ENCODE data around the gene TRIM44.

TRIM44 gene

GRCh38 chr11:35814081-35814695, 151.6 kb downstream of the TRIM44 start:
- TF ChIP-seq EZH2 (IDR thresholded peaks at IDR 0.05; ENCODE audit: borderline replicate concordance, low read length): no peak
- TF ChIP-seq CTCF (IDR thresholded peaks at IDR 0.05; ENCODE audit: low read length): no peak

DNA sequence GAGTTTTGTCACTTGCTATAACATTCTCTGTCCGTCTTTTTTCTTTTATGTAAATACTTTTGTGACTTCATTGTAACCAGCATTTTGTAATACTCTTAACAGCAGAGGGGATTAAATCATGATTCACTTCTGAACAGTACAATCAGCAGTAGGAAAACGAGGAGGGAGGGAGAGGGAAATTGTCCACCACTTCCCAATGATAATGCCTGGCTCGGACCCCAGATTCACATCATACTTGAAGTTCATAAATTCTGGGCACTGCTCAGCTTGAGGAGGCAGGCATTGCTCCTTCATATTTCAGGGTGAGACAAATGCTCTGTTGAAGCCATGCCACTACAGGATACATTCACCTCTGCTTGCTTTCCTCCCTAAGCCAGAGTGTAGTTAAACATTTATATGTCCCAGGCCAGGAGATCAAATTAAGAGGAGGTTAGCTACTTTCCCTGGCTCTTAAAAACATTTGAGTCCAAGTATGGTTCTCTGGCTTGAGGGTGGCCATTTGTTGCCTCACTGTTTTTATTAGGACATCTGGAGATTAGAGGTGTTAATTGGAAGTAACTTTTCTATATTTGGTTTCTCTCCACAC, 152.2 kb downstream of the TRIM44 start:
- H3K4me3 ChIP-seq (ENCODE audit: low read depth, low read length, poor library complexity, severe bottlenecking): no peak overlapping the region
- no peak for TF ChIP-seq EZH2 (IDR thresholded peaks at IDR 0.05; ENCODE audit: borderline replicate concordance, low read length)
- no peak overlapping the region for H2AFZ ChIP-seq (ENCODE audit: low read length)
- H3K36me3 ChIP-seq (ENCODE audit: insufficient read depth, low read length): no peaks in the 10 kb centered on the region
- no peaks in the 10 kb centered on the region for H3K9me3 ChIP-seq (ENCODE audit: low read length)
- H3K4me2 ChIP-seq (ENCODE audit: low read length): no peak overlapping the region
- no peaks in the 10 kb centered on the region for H3F3A ChIP-seq (ENCODE audit: insufficient read depth, low read length)
- H3K9ac ChIP-seq (ENCODE audit: low read length): no peak overlapping the region
- no peaks in the 10 kb centered on the region for H3K27me3 ChIP-seq (ENCODE audit: insufficient read depth, low read length)
- H4K20me1 ChIP-seq (ENCODE audit: insufficient read depth, low read length): no peaks in the 10 kb centered on the region
- H3K79me2 ChIP-seq (ENCODE audit: insufficient read depth, low read length): no peaks in the 10 kb centered on the region
- H3K9me2 ChIP-seq (ENCODE audit: low read depth, low read length): no peaks in the 10 kb centered on the region
- H3K27ac ChIP-seq (ENCODE audit: low read depth, low read length, poor library complexity, severe bottlenecking): no peak overlapping the region
- no peaks in the 10 kb centered on the region for H3K4me1 ChIP-seq (ENCODE audit: insufficient read depth, low read length, severe bottlenecking)

More at GRCh38 chr11:35814081-35814695, 151.6 kb downstream of the TRIM44 start:
- Histone ChIP-seq H3K27ac (ENCODE audit: low read depth, low read length, poor library complexity, severe bottlenecking) (no peak overlapping the region), H3F3A (ENCODE audit: insufficient read depth, low read length) (no peaks in the 10 kb centered on the region), H3K27me3 (ENCODE audit: insufficient read depth, low read length) (no peaks in the 10 kb centered on the region), H3K79me2 (ENCODE audit: insufficient read depth, low read length) (no peaks in the 10 kb centered on the region), H3K4me3 (ENCODE audit: low read depth, low read length, poor library complexity, severe bottlenecking) (no peak overlapping the region), H3K9ac (ENCODE audit: low read length) (no peak overlapping the region), H3K4me1 (ENCODE audit: insufficient read depth, low read length, severe bottlenecking) (no peaks in the 10 kb centered on the region), H2AFZ (ENCODE audit: low read length) (no peak overlapping the region), H3K4me2 (ENCODE audit: low read length) (no peak overlapping the region), H3K9me2 (ENCODE audit: low read depth, low read length) (no peaks in the 10 kb centered on the region), H4K20me1 (ENCODE audit: insufficient read depth, low read length) (no peaks in the 10 kb centered on the region), H3K36me3 (ENCODE audit: insufficient read depth, low read length) (no peaks in the 10 kb centered on the region), H3K9me3 (ENCODE audit: low read length) (no peaks in the 10 kb centered on the region)

- Histone ChIP-seq H3K9me2 (ENCODE audit: low read depth, low read length) (no peaks in the 10 kb centered on the region), H3K4me2 (ENCODE audit: low read length) (no peak overlapping the region), H3K4me3 (ENCODE audit: low read depth, low read length, poor library complexity, severe bottlenecking) (no peak overlapping the region), H3K27ac (ENCODE audit: low read depth, low read length, poor library complexity, severe bottlenecking) (no peak overlapping the region), H3K27me3 (ENCODE audit: insufficient read depth, low read length) (no peaks in the 10 kb centered on the region), H3F3A (ENCODE audit: insufficient read depth, low read length) (no peaks in the 10 kb centered on the region), H3K79me2 (ENCODE audit: insufficient read depth, low read length) (no peaks in the 10 kb centered on the region), H3K9ac (ENCODE audit: low read length) (no peak overlapping the region), H4K20me1 (ENCODE audit: insufficient read depth, low read length) (no peaks in the 10 kb centered on the region), H3K4me1 (ENCODE audit: insufficient read depth, low read length, severe bottlenecking) (no peaks in the 10 kb centered on the region), H3K9me3 (ENCODE audit: low read length) (no peaks in the 10 kb centered on the region), H3K36me3 (ENCODE audit: insufficient read depth, low read length) (no peaks in the 10 kb centered on the region), H2AFZ (ENCODE audit: low read length) (no peak overlapping the region)
- TF ChIP-seq CTCF (IDR thresholded peaks at IDR 0.05; ENCODE audit: low read length) (no peak), EZH2 (IDR thresholded peaks at IDR 0.05; ENCODE audit: borderline replicate concordance, low read length) (no peak)
Observed at GRCh38 chr11:35815556-35816315, 153.2 kb downstream of the TRIM44 start.

Measured in OCI-LY1 (cell line).